HepG2 (cell line): ENCODE data around the gene CBLC. TPM values are rescaled to one million over a fixed set of nuclear protein-coding genes. Genes with fewer than 3 reads are reported as not detected.

Source experiments
- ARNTL ChIP-seq: sonication (generic); formaldehyde crosslinking; IDR thresholded peaks from 2 replicates; pipeline ENCODE4 v1.4.0; 2020; ENCODE audit warnings: mild to moderate bottlenecking, missing genetic modification reagents
- ASH2L ChIP-seq: fragments of 300-600, 200-600 bp; sonication (generic); IDR thresholded peaks from 2 replicates; pipeline ENCODE4 v1.7.0; 2017; ENCODE audit warnings: low read depth, mild to moderate bottlenecking, moderate library complexity, mixed read lengths, low read length; ENCODE audit not compliant: insufficient read length
- FOXA1 ChIP-seq, 2 experiments: fragments of 450-650 bp in 1 of 2; sonication (generic) in 1 of 2; formaldehyde crosslinking in 1 of 2; IDR thresholded peaks; 2 replicates each; pipeline versions ENCODE4 v1.4.0 to v1.6.1; 2016 to 2020; ENCODE audit warnings: missing genetic modification reagents in 1 of 2
- HNRNPUL1 ChIP-seq: fragments of 200-400 bp; formaldehyde crosslinking; IDR thresholded peaks from 2 replicates; pipeline ENCODE4 v1.6.1; 2017; ENCODE audit warnings: low read depth, mild to moderate bottlenecking, low read length, moderate library complexity
- JDP2 ChIP-seq: sonication (generic); formaldehyde crosslinking; IDR thresholded peaks from 2 replicates; pipeline ENCODE4 v1.8.1; 2022; ENCODE audit warnings: missing genetic modification reagents, borderline replicate concordance
- MTF2 ChIP-seq: sonication (generic); formaldehyde crosslinking; IDR thresholded peaks from 2 replicates; pipeline ENCODE4 v1.5.0; 2020; ENCODE audit warnings: missing genetic modification reagents, borderline replicate concordance
- NPAS2 ChIP-seq: sonication (generic); formaldehyde crosslinking; IDR thresholded peaks from 2 replicates; pipeline ENCODE4 v1.8.0; 2022; ENCODE audit warnings: mild to moderate bottlenecking, missing genetic modification reagents, borderline replicate concordance
- PTBP1 ChIP-seq: fragments of 200-400 bp; formaldehyde crosslinking; IDR thresholded peaks from 2 replicates; pipeline ENCODE4 v1.6.1; 2018; ENCODE audit warnings: low read length, low read depth; ENCODE audit not compliant: poor library complexity, severe bottlenecking
- SRF ChIP-seq: IDR thresholded peaks from 2 replicates; pipeline ENCODE4 v1.6.1; 2011; ENCODE audit warnings: mild to moderate bottlenecking, low read depth, low read length, moderate library complexity
- YEATS4 ChIP-seq: sonication (generic); formaldehyde crosslinking; IDR thresholded peaks from 2 replicates; pipeline ENCODE4 v1.4.0; 2020; ENCODE audit warnings: missing genetic modification reagents, borderline replicate concordance
- ZEB1 ChIP-seq: IDR thresholded peaks from 2 replicates; pipeline ENCODE4 v1.6.1; 2012; ENCODE audit warnings: mild to moderate bottlenecking, low read depth, inconsistent platforms; ENCODE audit not compliant: insufficient replicate concordance
- ZFP91 ChIP-seq: sonication (generic); formaldehyde crosslinking; IDR thresholded peaks from 2 replicates; pipeline ENCODE4 v1.9.0; 2022; ENCODE audit warnings: missing genetic modification reagents, mild to moderate bottlenecking, borderline replicate concordance
- ZMYM3 ChIP-seq: sonication (generic); formaldehyde crosslinking; IDR thresholded peaks from 2 replicates; pipeline ENCODE4 v1.5.1; 2020; ENCODE audit warnings: mild to moderate bottlenecking, missing genetic modification reagents
- ZNF230 ChIP-seq: sonication (generic); formaldehyde crosslinking; IDR thresholded peaks from 2 replicates; pipeline ENCODE4 v1.4.0; 2020; ENCODE audit warnings: mild to moderate bottlenecking, missing genetic modification reagents
- ZNF232 ChIP-seq: sonication (generic); formaldehyde crosslinking; IDR thresholded peaks from 2 replicates; pipeline ENCODE4 v1.4.0; 2020; ENCODE audit warnings: missing genetic modification reagents, borderline replicate concordance
- ZNF343 ChIP-seq: sonication (generic); formaldehyde crosslinking; IDR thresholded peaks from 2 replicates; pipeline ENCODE4 v1.4.0; 2020; ENCODE audit warnings: mild to moderate bottlenecking, missing genetic modification reagents
- ZNF563 ChIP-seq: sonication (generic); formaldehyde crosslinking; IDR thresholded peaks from 2 replicates; pipeline ENCODE4 v1.8.0; 2022; ENCODE audit warnings: mild to moderate bottlenecking, moderate library complexity, missing genetic modification reagents
- ZNF574 ChIP-seq: sonication (generic); formaldehyde crosslinking; IDR thresholded peaks from 2 replicates; pipeline ENCODE4 v1.4.0; 2020; ENCODE audit warnings: missing genetic modification reagents
- ZNF672 ChIP-seq: sonication (generic); formaldehyde crosslinking; IDR thresholded peaks from 2 replicates; pipeline ENCODE4 v1.8.1; 2022; ENCODE audit warnings: missing genetic modification reagents
- ZNF703 ChIP-seq: sonication (generic); formaldehyde crosslinking; IDR thresholded peaks from 2 replicates; pipeline ENCODE4 v1.5.1; 2020; ENCODE audit warnings: missing genetic modification reagents, mild to moderate bottlenecking, moderate library complexity, borderline replicate concordance
- polyA plus RNA-seq, 8 experiments: library from polyadenylated mRNA; depleted of rRNA in 3 of 8; stranded (reverse) in 7 of 8; unstranded in 1 of 8; fragments of >200 nt; fragmentation: Illumina TruSeq in 4 of 8; extraction: Trizol in 4 of 8; gene quantifications; 2 replicates each; pipeline versions ENCODE4 v1.2.1 to v1.2.3, GENCODE V29; 2011 to 2016; ENCODE audit warnings: low read depth in 4 of 8, missing spikeins in 1 of 8, mixed read lengths in 1 of 8; ENCODE audit not compliant: insufficient read depth in 1 of 8
- total RNA-seq, 5 experiments: library from RNA; depleted of rRNA; stranded (reverse); fragments of >200 nt; fragmentation: Illumina TruSeq; extraction: Trizol; gene quantifications; 2 replicates each; pipeline ENCODE4 v1.2.3, GENCODE V29; 2016; ENCODE audit warnings: low read depth in 1 of 5

CBLC gene
- total and polyA plus RNA-seq, 2 of the 13 experiments (the other 11 are each of a cell fraction or from before 2014, with no cell fraction given): 1.8 to 2.6 TPM

GRCh38 chr19:44807652-44808462, 30.2 kb downstream of the CBLC start (continued):
- no peak for TF ChIP-seq ZFP91 (CRISPR knock-in tag)
- TF ChIP-seq ZNF343: no peak
- TF ChIP-seq ZMYM3 (CRISPR knock-in tag): peak; percentile 63; the same call in 1 of the 2 replicates
- no peak for TF ChIP-seq FOXA1 (IDR thresholded peaks at IDR 0.05)
- TF ChIP-seq FOXA1 (CRISPR knock-in tag; IDR thresholded peaks at IDR 0.05): no peak
- TF ChIP-seq ASH2L: no peak
- no peak for TF ChIP-seq ZNF230
- TF ChIP-seq MTF2 (CRISPR knock-in tag): no peak; the same call in 1 of the 2 replicates
- no peak; the same call in 1 of the 2 replicates for TF ChIP-seq YEATS4 (CRISPR knock-in tag)
- 0 out of 2 replicates have a peak, but pooled peaks have one; percentile 15 for TF ChIP-seq ZNF574 (CRISPR knock-in tag)
- TF ChIP-seq SRF: no peak
- TF ChIP-seq ZNF672 (CRISPR knock-in tag): no peak
- peak; percentile 97 for TF ChIP-seq ZEB1
- no peak for TF ChIP-seq ZNF703 (CRISPR knock-in tag)
- TF ChIP-seq PTBP1: no peak
- no peak; the same call in 1 of the 2 replicates for TF ChIP-seq NPAS2 (CRISPR knock-in tag)
- TF ChIP-seq ZNF563 (CRISPR knock-in tag): no peak
- no peak for TF ChIP-seq ARNTL (CRISPR knock-in tag)
- TF ChIP-seq HNRNPUL1: no peak
- no peak for TF ChIP-seq JDP2 (CRISPR knock-in tag)
- 0 out of 2 replicates have a peak, but pooled peaks have one; percentile 37 for TF ChIP-seq ZNF232 (CRISPR knock-in tag)
